ENCODE data around the gene BCAT1.
"Not testable (repeated sequence)": the region's sequence is repeated elsewhere in the genome, so short reads cannot be mapped to it uniquely, and the experiment has no call there.

The BCAT1 gene

GRCh38 chr12:24933694-24934407, 15.1 kb downstream of the BCAT1 start:
- no peak for DNase-seq
- in situ Hi-C loops (cut with HindIII; ENCODE audit: low pct_ligation_motif_present, low pct_unique_long_range_greater_than_20kb, low sequenced_read_pairs): no loop called here

DNA sequence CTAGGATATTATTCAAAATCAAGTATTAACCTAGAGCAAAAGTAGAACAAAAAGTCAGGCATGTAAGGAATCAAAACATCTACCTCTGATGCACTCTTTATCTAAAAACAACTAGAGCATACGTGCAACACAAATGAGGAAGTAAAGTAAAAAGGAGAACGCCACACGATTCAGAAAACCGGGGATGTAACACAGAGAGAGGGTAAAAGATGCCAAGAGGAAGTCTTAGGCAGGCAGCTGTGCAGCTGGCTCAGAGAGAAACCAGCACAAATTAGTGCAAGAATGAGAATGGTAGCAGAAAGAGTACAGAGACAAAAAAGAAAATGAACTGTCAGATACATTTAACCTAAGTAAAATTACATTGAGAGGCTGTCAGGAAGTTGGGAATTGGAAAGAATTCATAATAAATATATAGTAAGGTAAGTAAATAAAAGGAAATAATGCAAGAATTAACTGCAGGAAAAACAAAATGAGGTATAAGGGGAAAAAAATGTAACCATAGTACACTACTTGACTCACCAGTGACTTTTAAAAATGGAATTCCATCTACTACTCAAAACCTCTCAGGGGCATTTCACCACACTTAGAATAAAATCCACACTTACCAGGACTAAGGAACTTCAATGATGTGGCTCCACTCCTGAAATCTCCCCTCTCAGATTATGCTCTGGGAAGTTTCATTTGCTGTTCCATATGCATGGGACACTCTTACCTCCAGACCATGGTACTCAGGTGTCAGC, 17.1 kb downstream of the BCAT1 start:
- no peak for DNase-seq
- in situ Hi-C loops (cut with HindIII; ENCODE audit: low pct_ligation_motif_present, low pct_unique_long_range_greater_than_20kb, low sequenced_read_pairs): no loop called here

GRCh38 chr12:24929953-24930352, 18.9 kb downstream of the BCAT1 start:
- DNase-seq: no peak
- in situ Hi-C loops (cut with HindIII; ENCODE audit: low pct_ligation_motif_present, low pct_unique_long_range_greater_than_20kb, low sequenced_read_pairs): no loop called here

DNA sequence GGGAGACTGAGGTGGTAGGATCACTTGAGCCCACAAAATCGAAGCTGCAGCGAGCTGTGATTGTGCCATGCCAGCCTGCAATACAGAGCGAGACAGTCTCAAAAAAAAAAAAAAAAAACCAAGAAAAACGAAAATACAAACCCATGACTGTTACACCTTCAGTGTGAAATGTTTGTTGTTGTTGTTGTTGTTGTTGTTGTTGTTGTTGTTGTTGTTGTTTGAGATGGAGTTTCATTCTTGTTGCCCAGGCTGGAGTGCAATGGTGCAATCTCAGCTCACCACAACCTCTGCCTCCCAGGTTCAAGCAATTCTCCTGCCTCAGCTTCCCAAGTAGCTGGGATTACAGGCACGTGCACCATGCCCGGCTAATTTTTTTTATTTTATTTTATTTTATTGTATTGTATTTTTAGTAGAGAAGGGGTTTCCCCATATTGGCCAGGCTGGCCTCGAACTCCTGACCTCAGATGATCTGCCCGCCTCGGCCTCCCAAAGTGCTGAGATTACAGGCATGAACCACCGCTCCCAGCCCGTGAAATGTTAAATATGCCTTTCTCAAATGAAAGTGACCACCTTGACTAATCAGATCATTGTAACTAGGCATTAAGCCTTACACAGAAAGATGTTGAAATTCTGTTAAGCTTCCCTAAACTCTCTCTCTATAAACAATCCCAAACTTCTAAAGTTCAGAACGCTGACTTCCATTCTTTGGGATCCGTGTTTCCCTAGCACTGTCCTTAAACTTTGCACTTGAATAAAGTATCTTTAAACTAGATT, 20.2 kb downstream of the BCAT1 start:
- DNase-seq; in situ Hi-C loops (cut with HindIII; ENCODE audit: low pct_ligation_motif_present, low pct_unique_long_range_greater_than_20kb, low sequenced_read_pairs): not testable (repeated sequence)

GRCh38 chr12:24928131-24928530, 20.8 kb downstream of the BCAT1 start:
- in situ Hi-C loops (cut with HindIII; ENCODE audit: low pct_ligation_motif_present, low pct_unique_long_range_greater_than_20kb, low sequenced_read_pairs): no loop called here
- no peak for DNase-seq

- in situ Hi-C loops (cut with HindIII; ENCODE audit: low pct_ligation_motif_present, low pct_unique_long_range_greater_than_20kb, low sequenced_read_pairs); DNase-seq: not testable (repeated sequence)
Measured at GRCh38 chr12:24926080-24926479, 22.8 kb downstream of the BCAT1 start.

DNA sequence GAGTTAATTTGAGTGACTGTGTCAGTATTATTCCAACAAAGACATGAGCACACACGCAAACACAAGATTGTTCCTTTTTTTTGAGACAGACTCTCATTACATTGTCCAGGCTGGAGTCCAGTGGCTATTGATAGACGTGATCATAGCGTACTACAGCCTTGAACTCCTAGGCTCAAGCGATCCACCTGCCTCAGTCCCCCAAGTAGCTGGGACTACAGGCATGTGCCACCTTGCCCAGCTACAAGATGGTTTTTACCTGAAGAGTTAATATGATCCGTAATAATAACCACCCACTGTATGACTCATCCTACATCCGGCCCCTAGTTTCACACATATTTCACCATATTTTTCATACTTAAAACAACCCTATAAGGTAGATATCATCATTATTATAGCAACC, 26.8 kb downstream of the BCAT1 start:
- DNase-seq: no peak
- in situ Hi-C loops (cut with HindIII; ENCODE audit: low pct_ligation_motif_present, low pct_unique_long_range_greater_than_20kb, low sequenced_read_pairs): no loop called here

GRCh38 chr12:24921251-24922038, 27.5 kb downstream of the BCAT1 start:
- in situ Hi-C loops (cut with HindIII; ENCODE audit: low pct_ligation_motif_present, low pct_unique_long_range_greater_than_20kb, low sequenced_read_pairs): no loop called here
- no peak for DNase-seq

DNA sequence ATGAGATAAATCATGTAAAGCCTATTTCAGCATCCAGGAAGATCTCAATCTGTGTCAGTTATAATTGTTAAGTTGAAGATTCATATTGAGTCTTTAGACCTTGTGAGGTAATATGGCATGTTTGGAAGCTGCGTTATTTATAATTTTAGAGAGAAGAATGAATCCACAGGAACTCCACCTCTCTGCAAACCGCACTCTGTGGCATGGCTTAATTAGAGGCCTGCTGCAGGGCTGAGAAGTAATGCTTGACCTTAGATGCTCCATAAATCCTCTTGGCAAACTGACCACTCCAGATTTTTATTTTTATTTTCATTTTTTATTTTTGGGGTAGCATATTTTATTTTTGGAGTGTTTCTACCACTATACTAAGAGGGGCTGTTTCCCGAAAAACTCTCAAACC, 28.8 kb downstream of the BCAT1 start:
- in situ Hi-C loops (cut with HindIII; ENCODE audit: low pct_ligation_motif_present, low pct_unique_long_range_greater_than_20kb, low sequenced_read_pairs): no loop called here
- DNase-seq: no peak

- no peak for DNase-seq
- in situ Hi-C loops (cut with HindIII; ENCODE audit: low pct_ligation_motif_present, low pct_unique_long_range_greater_than_20kb, low sequenced_read_pairs): no loop called here
Measured at GRCh38 chr12:24919346-24920001, 29.4 kb downstream of the BCAT1 start.

- in situ Hi-C loops (cut with HindIII; ENCODE audit: low pct_ligation_motif_present, low pct_unique_long_range_greater_than_20kb, low sequenced_read_pairs): no loop called here
- DNase-seq: no peak
Measured at GRCh38 chr12:24918596-24918995, 30.3 kb downstream of the BCAT1 start.

DNA sequence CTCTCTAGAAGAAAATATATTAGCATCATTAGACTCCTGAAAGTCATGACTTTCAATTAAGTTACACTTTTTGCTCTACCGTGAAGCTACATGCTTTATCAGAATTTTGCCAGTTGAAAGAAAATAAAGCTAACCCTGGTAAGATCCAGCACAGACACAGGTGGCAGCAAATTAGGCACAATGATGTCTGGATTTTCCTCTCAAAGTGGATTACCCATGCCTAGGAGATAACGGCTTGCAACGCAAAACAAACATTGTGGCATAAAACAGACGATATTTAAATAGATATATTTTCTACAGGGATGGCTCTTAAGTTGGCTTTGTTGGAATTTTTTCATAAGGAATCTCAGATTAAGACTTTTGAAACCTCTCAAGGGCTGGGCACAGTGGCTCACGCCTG, 33.4 kb downstream of the BCAT1 start:
- in situ Hi-C loops (cut with HindIII; ENCODE audit: low pct_ligation_motif_present, low pct_unique_long_range_greater_than_20kb, low sequenced_read_pairs): no loop called here
- DNase-seq: no peak

DNA sequence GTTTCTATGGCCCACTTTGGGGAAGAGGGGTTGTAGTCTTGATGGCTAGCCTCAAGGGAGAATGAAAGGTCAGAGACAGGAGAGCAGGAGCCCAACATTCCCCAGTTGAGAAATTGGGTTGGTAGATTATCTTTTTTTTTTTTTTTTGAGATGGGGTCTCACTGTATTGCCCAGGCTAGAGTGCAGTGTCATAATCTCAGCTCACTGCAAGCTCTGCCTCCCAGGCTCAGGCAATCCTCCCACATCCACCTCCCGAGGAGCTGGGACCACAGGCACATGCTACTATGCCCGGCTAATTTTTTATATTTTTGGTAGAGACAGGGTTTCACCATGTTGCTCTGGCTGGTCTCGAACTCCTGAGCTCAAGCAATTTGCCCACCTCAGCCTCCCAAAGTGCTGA, 34.9 kb downstream of the BCAT1 start:
- in situ Hi-C loops (cut with HindIII; ENCODE audit: low pct_ligation_motif_present, low pct_unique_long_range_greater_than_20kb, low sequenced_read_pairs): no loop called here
- no peak for DNase-seq

DNA sequence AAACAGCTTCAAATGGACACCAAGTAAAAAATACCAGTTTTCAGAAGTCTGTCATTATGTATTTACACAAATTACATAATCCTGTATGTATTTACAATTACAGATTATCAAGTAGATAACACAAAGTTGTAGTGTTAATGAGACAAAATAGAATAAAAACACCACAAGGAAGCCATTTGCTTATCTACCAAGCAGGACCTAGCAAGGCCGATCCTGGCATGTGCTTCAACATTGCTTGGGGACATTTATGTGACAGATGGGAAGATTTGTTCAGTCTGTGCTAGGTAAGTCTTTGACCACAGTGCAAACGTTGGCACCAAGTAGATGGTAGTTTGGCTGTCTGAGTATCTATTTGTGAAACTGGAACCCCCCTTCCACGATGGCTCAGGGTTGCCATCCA, 35.8 kb downstream of the BCAT1 start:
- in situ Hi-C loops (cut with HindIII; ENCODE audit: low pct_ligation_motif_present, low pct_unique_long_range_greater_than_20kb, low sequenced_read_pairs): no loop called here

DNA sequence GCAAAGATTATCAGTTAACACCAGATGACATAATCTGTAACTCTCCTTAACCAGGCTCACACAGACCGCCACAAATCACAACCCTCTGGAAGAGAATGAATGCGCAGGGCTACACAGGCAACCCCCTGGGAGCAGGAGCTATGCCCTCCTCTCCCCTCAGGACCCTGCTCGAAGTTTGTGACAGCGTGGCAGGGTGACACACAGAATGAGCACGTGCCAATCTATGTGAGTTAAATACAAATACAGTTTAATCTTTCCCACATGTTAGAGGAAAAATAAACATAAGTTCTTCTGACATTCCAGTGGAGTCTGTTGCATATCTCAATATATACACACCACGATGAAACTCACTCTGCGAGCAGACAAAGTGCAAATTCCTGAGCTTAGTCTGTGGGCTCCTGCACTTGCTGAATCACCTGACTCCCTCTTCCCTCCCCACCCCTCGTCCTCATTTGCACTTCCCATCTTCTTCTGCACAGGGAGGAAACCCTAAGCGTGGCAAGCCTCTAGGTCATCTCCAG, 37.6 kb downstream of the BCAT1 start:
- no peak for DNase-seq
- in situ Hi-C loops (cut with HindIII; ENCODE audit: low pct_ligation_motif_present, low pct_unique_long_range_greater_than_20kb, low sequenced_read_pairs): no loop called here

More for the DNA sequence above, 35.8 kb downstream of the BCAT1 start:
- no peak for DNase-seq

DNA sequence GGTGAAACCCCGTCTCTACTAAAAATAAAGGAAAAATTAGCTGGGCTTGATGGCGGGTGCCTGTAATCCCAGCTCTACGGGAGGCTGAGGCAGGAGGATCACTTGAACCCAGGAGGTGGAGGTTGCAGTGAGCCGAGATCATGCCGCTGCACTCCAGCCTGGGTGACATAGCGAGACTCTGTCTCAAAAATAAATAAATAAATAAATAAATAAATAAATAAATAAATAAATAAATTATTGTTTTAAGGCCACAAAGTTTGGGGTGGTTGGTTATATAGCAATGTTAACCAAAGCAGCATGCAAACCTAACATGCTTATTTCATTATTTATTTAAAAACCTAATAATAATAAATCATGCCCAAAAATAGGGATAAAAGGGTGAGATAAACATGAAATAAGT, 38.7 kb downstream of the BCAT1 start:
- in situ Hi-C loops (cut with HindIII; ENCODE audit: low pct_ligation_motif_present, low pct_unique_long_range_greater_than_20kb, low sequenced_read_pairs); DNase-seq: not testable (repeated sequence)

DNA sequence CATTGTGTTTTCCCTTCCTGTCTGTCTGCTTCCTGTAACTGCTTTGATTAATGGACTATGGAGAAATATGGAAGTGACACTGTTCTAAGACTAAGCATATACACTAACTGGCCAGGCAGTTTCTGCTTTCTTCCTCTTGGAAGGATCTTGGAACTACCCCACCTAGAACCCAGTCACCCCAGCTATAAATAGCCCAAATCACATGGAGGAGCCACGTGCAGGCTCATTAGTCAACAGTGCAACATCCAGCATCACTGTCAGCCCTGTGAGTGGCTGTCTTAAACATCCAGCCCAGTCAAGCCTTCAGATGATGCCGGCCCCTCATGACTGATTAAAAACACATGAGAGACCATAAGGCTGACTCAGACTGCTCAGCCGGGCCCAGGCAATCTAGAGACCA, 39.2 kb downstream of the BCAT1 start:
- DNase-seq: peak; percentile 57
- in situ Hi-C loops (cut with HindIII; ENCODE audit: low pct_ligation_motif_present, low pct_unique_long_range_greater_than_20kb, low sequenced_read_pairs): no loop called here

DNA sequence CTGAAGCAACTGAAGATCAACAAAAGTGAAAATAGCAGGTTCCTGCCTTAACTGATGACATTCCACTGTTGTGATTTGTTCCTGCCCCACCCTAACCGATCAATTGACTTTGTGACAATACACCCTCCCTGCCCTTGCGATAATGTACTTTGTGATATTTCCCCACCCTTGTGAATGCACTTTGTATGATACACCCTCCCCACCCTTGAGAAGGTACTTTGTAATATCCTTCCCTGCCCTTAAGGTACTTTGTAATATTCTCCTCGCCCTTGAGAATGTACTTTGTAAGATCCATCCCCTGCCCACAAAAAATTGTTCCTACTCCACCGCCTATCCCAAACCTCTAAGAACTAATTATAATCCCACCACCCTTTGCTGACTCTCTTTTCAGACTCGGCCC, 41.4 kb downstream of the BCAT1 start:
- DNase-seq: no peak
- in situ Hi-C loops (cut with HindIII; ENCODE audit: low pct_ligation_motif_present, low pct_unique_long_range_greater_than_20kb, low sequenced_read_pairs): no loop called here
